SH-SY5Y (cell line): ENCODE measurements around the gene NR1I3.

Experiments used
- GATA2 ChIP-seq: IDR thresholded peaks from 2 replicates; pipeline ENCODE4 v1.6.1; 2011; ENCODE audit warnings: mild to moderate bottlenecking, low read depth, low read length
- GATA3 ChIP-seq: IDR thresholded peaks from 2 replicates; pipeline ENCODE4 v1.6.1; 2011; ENCODE audit warnings: low read depth, mild to moderate bottlenecking, low read length, moderate library complexity

DNA sequence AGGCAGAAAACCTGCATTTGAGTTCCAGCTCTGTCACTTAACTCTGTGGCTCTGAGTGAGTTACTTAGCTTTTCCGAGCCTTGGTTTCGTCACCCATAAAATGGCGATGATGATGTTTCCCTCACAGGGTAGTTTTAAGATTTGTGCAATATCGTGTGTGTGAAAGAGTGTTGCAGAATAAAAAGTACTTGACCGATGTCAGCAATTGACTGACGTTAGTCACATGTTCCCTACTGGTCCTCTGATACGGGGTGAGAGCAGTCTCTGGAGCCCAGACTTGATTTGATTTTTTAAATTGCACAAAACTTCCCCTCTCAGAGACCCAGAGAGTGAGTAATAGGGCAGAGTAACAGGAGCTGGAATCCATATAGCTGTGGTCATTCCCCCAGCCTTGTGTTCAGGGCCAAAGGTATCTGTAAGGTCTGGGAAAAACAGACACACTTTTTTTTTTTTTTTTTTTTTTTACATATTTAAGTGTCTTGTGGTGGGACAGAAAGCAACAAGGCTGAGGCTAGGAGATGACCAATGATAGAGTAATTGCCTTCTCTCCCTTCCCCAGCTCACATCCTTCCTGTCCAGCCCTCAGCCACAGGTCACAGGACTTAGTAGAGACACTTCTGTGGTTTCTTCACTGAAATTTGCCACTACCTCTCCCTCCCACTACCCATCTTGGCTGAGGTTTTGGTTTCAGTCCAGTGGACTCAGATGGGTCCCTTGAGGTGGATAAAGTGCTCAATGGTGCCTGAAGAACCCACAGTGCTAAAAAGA, 20.9 kb downstream of the NR1I3 start:
- no peak for TF ChIP-seq GATA3
- TF ChIP-seq GATA2, result no peak
